Transverse colon (tissue), 4 donors: ENCODE results near the gene APOL1. TPM values are rescaled to one million over a fixed set of nuclear protein-coding genes. Genes with fewer than 3 reads are reported as not detected.

ENCODE experiments used
- DNase-seq: peaks from one replicate; pipeline ENCODE4 v3.0.0-alpha.2; 2019
- H3K27ac ChIP-seq, 4 donors: fragments of 200-600 bp; sonication (generic); 2 replicates each; pipeline ENCODE4 v1.5.1; 2016 to 2018; ENCODE audit warnings: inconsistent platforms in 4 of 4
- H3K27me3 ChIP-seq: fragments of 200-600 bp; sonication (generic); 2 replicates; pipeline ENCODE4 v1.5.1; 2017; ENCODE audit warnings: inconsistent platforms
- H3K36me3 ChIP-seq, 4 donors: fragments of 200-600 bp; sonication (generic); 2 replicates each; pipeline ENCODE4 v1.5.1; 2017 to 2019; ENCODE audit warnings: inconsistent platforms in 4 of 4
- H3K4me1 ChIP-seq, 4 donors: fragments of 200-600 bp; sonication (generic); 2 replicates each; pipeline ENCODE4 v1.5.1; 2017 to 2020; ENCODE audit warnings: inconsistent platforms in 4 of 4
- H3K4me3 ChIP-seq, 4 donors: fragments of 200-600 bp; sonication (generic); 1 replicate in 1 of 4; 2 replicates in 3 of 4; pipeline versions ENCODE4 v1.5.1 to v1.6.1; 2017 to 2019; ENCODE audit warnings: inconsistent platforms in 4 of 4
- H3K9me3 ChIP-seq, 2 donors: fragments of 200-600 bp; sonication (generic); 2 replicates each; pipeline ENCODE4 v1.5.1; 2017 to 2019; ENCODE audit warnings: inconsistent platforms in 2 of 2
- EP300 ChIP-seq: sonication (generic); formaldehyde crosslinking; IDR thresholded peaks from one replicate; pipeline ENCODE4 v1.6.1; 2017; ENCODE audit warnings: antibody characterized with exemption, low read depth
- POLR2A ChIP-seq: fragments of 450-650 bp; IDR thresholded peaks from one replicate; pipeline ENCODE4 v1.6.1; 2016; ENCODE audit warnings: antibody characterized with exemption, mild to moderate bottlenecking, moderate library complexity
- POLR2AphosphoS5 ChIP-seq, 3 donors: sonication (generic); formaldehyde crosslinking; IDR thresholded peaks; one replicate each; pipeline ENCODE4 v1.6.1; 2016; ENCODE audit warnings: antibody characterized with exemption in 3 of 3
- WGBS, 2 donors: methylation state at CpG; one replicate each; pipeline ENCODE4 v1.1.5; 2018; ENCODE audit warnings: low coverage in 1 of 2; 5-methylcytosine and 5-hydroxymethylcytosine counted together
- in situ Hi-C, 4 donors: fragments of 200-750 bp; cut with MboI; loops; one replicate each; pipeline versions ENCODE4 v1.15.0 to v1.15.1; 2017; ENCODE audit warnings: low sequenced_read_pairs in 3 of 4, low pct_ligation_motif_present in 1 of 4, low pct_unique_long_range_greater_than_20kb in 1 of 4
- intact Hi-C: fragments of 100-400 bp; cut with DNase I; formaldehyde crosslinking; loops from one replicate; pipeline ENCODE4 v1.15.1; 2023; ENCODE audit warnings: low total_unique reads
- total RNA-seq, 4 donors: library from RNA; depleted of rRNA; stranded (reverse); fragments of >200 nt; gene quantifications; one replicate each; pipeline ENCODE4 v1.1.0, GENCODE V29; 2016
- TF ChIP-seq, protein P1 (sequence below), 5 experiments: fragments of 200-600 bp in 3 of 5; fragments of 450-650 bp in 2 of 5; sonication (generic) in 3 of 5; IDR thresholded peaks; 1 replicate in 2 of 5; 2 replicates in 3 of 5; pipeline ENCODE4 v1.5.1; 2016 to 2017; ENCODE audit warnings: antibody characterized with exemption in 5 of 5, inconsistent platforms in 3 of 5, mild to moderate bottlenecking in 2 of 5, moderate library complexity in 1 of 5

The APOL1 gene
- total RNA-seq, 4 donors from 2014 or later: 2.2 to 19.5 (median 14.7) TPM

GRCh38 chr22:36223504-36223903 is 29.4 kb upstream of the APOL1 start:
- intact Hi-C loops: no loop called here
- H3K9me3 ChIP-seq: no peaks in the 10 kb centered on the region
- no peak overlapping the region for H3K4me3 ChIP-seq
- H3K27ac ChIP-seq: no peak overlapping the region
- TF ChIP-seq EP300: no peak
- TF ChIP-seq, protein P1, sequence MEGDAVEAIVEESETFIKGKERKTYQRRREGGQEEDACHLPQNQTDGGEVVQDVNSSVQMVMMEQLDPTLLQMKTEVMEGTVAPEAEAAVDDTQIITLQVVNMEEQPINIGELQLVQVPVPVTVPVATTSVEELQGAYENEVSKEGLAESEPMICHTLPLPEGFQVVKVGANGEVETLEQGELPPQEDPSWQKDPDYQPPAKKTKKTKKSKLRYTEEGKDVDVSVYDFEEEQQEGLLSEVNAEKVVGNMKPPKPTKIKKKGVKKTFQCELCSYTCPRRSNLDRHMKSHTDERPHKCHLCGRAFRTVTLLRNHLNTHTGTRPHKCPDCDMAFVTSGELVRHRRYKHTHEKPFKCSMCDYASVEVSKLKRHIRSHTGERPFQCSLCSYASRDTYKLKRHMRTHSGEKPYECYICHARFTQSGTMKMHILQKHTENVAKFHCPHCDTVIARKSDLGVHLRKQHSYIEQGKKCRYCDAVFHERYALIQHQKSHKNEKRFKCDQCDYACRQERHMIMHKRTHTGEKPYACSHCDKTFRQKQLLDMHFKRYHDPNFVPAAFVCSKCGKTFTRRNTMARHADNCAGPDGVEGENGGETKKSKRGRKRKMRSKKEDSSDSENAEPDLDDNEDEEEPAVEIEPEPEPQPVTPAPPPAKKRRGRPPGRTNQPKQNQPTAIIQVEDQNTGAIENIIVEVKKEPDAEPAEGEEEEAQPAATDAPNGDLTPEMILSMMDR (IDR thresholded peaks at IDR 0.05): no peak
- no peak for TF ChIP-seq POLR2A
- no peak for TF ChIP-seq POLR2AphosphoS5 (IDR thresholded peaks at IDR 0.05)
- DNase-seq: no peak
- in situ Hi-C loops: no loop called here
- WGBS, 2 donors: 50 to 95% methylated on average over 2 to 8 of the region's 8 CpGs
- no peaks in the 10 kb centered on the region for H3K27me3 ChIP-seq
- H3K36me3 ChIP-seq: peaks cover 0 to 9% (median 0%) of the 10 kb centered on the region in 4 donors
- peaks cover 0 to 15% (median 0%) of the 10 kb centered on the region in 4 donors for H3K4me1 ChIP-seq

GRCh38 chr22:36224245-36224644 is 28.7 kb upstream of the APOL1 start:
- WGBS, 2 donors: 88% methylated on average over 4 of the region's 4 CpGs; no CpG with 5 or more reads in 1 of the 2 donors
- intact Hi-C loops: no loop called here
- TF ChIP-seq, protein P1 (IDR thresholded peaks at IDR 0.05): no peak
- TF ChIP-seq POLR2A (no peak), POLR2AphosphoS5 (IDR thresholded peaks at IDR 0.05) (no peak), EP300 (no peak)

DNA sequence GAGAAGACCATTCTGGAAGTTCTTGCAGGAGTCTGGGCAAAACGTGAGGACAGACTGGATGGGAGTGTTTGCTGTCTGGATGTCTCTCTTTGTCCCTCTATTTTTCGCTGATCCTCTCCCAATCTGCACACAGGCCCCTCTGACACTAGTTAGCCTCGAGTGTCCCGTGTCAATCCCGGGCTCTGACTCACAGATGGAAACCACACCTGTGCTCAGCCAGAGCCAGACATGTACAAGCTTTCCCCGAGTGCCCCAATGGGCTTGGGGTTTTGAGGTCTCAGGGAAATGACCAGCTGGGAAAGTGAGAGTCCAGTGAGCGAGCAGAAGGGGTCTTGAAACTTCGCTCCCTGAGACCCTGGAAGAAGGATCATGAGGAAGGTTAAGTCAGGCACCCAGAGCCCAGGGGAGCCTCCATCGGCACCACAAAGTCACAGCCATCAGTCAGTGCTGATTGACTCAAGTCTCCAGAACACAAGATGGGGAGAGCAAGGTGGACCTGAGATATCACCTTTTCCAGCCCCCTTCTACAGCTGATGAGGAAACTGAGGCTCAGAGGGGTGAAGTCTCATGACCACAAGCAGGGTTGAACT is 27.5 kb upstream of the APOL1 start:
- Histone ChIP-seq H3K9me3 (no peaks in the 10 kb centered on the region), H3K36me3 (peaks cover 0 to 9% (median under 1%) of the 10 kb centered on the region in 4 donors), H3K27me3 (no peaks in the 10 kb centered on the region), H3K4me1 (peaks cover 0 to 15% (median 0%) of the 10 kb centered on the region in 4 donors), H3K27ac (no peak overlapping the region), H3K4me3 (no peak overlapping the region)
- 75% methylated on average over 9 of the region's 9 CpGs; no CpG with 5 or more reads in 1 of the 2 donors for WGBS, 2 donors
- DNase-seq: no peak
- in situ Hi-C loops (no loop called here), intact Hi-C loops (no loop called here)
- TF ChIP-seq POLR2AphosphoS5 (IDR thresholded peaks at IDR 0.05) (no peak), EP300 (no peak), POLR2A (no peak)

More at GRCh38 chr22:36224245-36224644, 28.7 kb upstream of the APOL1 start:
- Histone ChIP-seq H3K4me3 (no peak overlapping the region), H3K27ac (no peak overlapping the region), H3K4me1 (peaks cover 0 to 15% (median 0%) of the 10 kb centered on the region in 4 donors), H3K27me3 (no peaks in the 10 kb centered on the region), H3K9me3 (no peaks in the 10 kb centered on the region), H3K36me3 (peaks cover 0 to 9% (median 0%) of the 10 kb centered on the region in 4 donors)
- in situ Hi-C loops: no loop called here
- DNase-seq: no peak

DNA sequence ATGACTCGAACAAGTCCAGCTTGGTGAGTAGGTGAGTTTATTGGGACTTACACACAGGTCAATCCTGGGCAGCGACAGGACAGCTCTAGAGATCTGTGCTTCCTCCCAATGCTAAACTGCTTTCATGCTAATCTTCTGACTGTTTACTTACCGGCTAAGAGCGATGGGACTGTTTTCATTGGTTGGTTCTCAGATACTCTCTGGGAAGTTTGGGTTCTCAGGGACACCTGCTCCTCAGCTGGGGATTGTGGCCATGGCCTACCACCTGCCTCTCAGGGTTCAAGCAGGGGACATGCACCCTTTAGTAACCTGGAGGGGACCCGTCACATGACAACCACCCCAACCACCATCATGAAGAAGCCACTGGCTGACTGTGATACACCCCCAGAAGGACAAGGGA is 26.7 kb upstream of the APOL1 start:
- no peak overlapping the region for H3K4me3 ChIP-seq
- H3K9me3 ChIP-seq: no peaks in the 10 kb centered on the region
- DNase-seq: no peak
- H3K27me3 ChIP-seq: no peaks in the 10 kb centered on the region
- H3K27ac ChIP-seq: no peak overlapping the region
- in situ Hi-C loops (no loop called here), intact Hi-C loops (no loop called here)
- H3K36me3 ChIP-seq: peaks cover 0 to 15% (median 4%) of the 10 kb centered on the region in 4 donors
- TF ChIP-seq EP300: no peak
- TF ChIP-seq, protein P1 (IDR thresholded peaks at IDR 0.05): no peak
- TF ChIP-seq POLR2AphosphoS5 (IDR thresholded peaks at IDR 0.05): no peak
- peaks cover 0 to 8% (median 0%) of the 10 kb centered on the region in 4 donors for H3K4me1 ChIP-seq
- 99 to 100% methylated on average over 1 to 5 of the region's 5 CpGs for WGBS, 2 donors
